ENCODE data around the gene CRB3. TPM values are rescaled to one million over a fixed set of nuclear protein-coding genes. Genes with fewer than 3 reads are reported as not detected.

The CRB3 gene
- total and polyA plus RNA-seq, 2 experiments from 2014 or later, result 11.8 to 44.4 TPM

- Histone ChIP-seq H3F3A (replicated peaks; ENCODE audit: low read depth) (no peaks in the 10 kb centered on the region), H3K4me3 (no peak overlapping the region), H3K4me1 (ENCODE audit: insufficient read depth) (no peaks in the 10 kb centered on the region), H3K27ac (ENCODE audit: low read depth) (no peak overlapping the region), H3K4me2 (no peak overlapping the region), H2AFZ (no peak overlapping the region), H3K9me2 (ENCODE audit: insufficient read depth) (no peaks in the 10 kb centered on the region), H4K20me1 (replicated peaks; ENCODE audit: insufficient read depth) (no peaks in the 10 kb centered on the region; the same call in 1 of the 2 replicates), H3K27me3 (ENCODE audit: insufficient read depth) (no peaks in the 10 kb centered on the region), H3K36me3 (ENCODE audit: insufficient read depth) (no peaks in the 10 kb centered on the region), H3K79me2 (replicated peaks; ENCODE audit: insufficient read depth) (no peaks in the 10 kb centered on the region)
- DNase-seq (ENCODE audit: low spot score), result no peak
- Mint-ChIP-seq H3K9me3 (peaks cover 2% of the 10 kb centered on the region; the same call in 1 of the 3 replicates), H3K36me3 (ENCODE audit: low read depth) (peaks cover 8% of the 10 kb centered on the region), H3K27me3 (ENCODE audit: insufficient read depth, low read depth, poor library complexity) (peaks cover 3% of the 10 kb centered on the region), H3K4me1 (no peaks in the 10 kb centered on the region), H3K4me3 (no peak overlapping the region), H3K27ac (no peak overlapping the region)
- TF ChIP-seq ZNF331 (CRISPR knock-in tag; IDR thresholded peaks at IDR 0.05; ENCODE audit: low read depth) (no peak), NANOG (IDR thresholded peaks at IDR 0.05; ENCODE audit: borderline replicate concordance) (no peak), EZH2phosphoT487 (IDR thresholded peaks at IDR 0.05; ENCODE audit: unreplicated experiment) (no peak), EZH2 (IDR thresholded peaks at IDR 0.05; ENCODE audit: low read depth, unreplicated experiment) (no peak), STAT1 (IDR thresholded peaks at IDR 0.05; ENCODE audit: unreplicated experiment) (no peak), ETS1 (IDR thresholded peaks at IDR 0.05) (no peak), JUNB (IDR thresholded peaks at IDR 0.05; ENCODE audit: unreplicated experiment) (no peak), ZNF114 (CRISPR knock-in tag; IDR thresholded peaks at IDR 0.05) (no peak), POLR2AphosphoS5 (IDR thresholded peaks at IDR 0.05; ENCODE audit: low read depth) (no peak), CTCF (conservative IDR thresholded peaks at IDR 0.05; ENCODE audit: low read depth in 2 of 2) (no peak), CREB1 (CRISPR knock-in tag; IDR thresholded peaks at IDR 0.05; ENCODE audit: low read depth) (no peak)
- TF ChIP-seq, protein P1, sequence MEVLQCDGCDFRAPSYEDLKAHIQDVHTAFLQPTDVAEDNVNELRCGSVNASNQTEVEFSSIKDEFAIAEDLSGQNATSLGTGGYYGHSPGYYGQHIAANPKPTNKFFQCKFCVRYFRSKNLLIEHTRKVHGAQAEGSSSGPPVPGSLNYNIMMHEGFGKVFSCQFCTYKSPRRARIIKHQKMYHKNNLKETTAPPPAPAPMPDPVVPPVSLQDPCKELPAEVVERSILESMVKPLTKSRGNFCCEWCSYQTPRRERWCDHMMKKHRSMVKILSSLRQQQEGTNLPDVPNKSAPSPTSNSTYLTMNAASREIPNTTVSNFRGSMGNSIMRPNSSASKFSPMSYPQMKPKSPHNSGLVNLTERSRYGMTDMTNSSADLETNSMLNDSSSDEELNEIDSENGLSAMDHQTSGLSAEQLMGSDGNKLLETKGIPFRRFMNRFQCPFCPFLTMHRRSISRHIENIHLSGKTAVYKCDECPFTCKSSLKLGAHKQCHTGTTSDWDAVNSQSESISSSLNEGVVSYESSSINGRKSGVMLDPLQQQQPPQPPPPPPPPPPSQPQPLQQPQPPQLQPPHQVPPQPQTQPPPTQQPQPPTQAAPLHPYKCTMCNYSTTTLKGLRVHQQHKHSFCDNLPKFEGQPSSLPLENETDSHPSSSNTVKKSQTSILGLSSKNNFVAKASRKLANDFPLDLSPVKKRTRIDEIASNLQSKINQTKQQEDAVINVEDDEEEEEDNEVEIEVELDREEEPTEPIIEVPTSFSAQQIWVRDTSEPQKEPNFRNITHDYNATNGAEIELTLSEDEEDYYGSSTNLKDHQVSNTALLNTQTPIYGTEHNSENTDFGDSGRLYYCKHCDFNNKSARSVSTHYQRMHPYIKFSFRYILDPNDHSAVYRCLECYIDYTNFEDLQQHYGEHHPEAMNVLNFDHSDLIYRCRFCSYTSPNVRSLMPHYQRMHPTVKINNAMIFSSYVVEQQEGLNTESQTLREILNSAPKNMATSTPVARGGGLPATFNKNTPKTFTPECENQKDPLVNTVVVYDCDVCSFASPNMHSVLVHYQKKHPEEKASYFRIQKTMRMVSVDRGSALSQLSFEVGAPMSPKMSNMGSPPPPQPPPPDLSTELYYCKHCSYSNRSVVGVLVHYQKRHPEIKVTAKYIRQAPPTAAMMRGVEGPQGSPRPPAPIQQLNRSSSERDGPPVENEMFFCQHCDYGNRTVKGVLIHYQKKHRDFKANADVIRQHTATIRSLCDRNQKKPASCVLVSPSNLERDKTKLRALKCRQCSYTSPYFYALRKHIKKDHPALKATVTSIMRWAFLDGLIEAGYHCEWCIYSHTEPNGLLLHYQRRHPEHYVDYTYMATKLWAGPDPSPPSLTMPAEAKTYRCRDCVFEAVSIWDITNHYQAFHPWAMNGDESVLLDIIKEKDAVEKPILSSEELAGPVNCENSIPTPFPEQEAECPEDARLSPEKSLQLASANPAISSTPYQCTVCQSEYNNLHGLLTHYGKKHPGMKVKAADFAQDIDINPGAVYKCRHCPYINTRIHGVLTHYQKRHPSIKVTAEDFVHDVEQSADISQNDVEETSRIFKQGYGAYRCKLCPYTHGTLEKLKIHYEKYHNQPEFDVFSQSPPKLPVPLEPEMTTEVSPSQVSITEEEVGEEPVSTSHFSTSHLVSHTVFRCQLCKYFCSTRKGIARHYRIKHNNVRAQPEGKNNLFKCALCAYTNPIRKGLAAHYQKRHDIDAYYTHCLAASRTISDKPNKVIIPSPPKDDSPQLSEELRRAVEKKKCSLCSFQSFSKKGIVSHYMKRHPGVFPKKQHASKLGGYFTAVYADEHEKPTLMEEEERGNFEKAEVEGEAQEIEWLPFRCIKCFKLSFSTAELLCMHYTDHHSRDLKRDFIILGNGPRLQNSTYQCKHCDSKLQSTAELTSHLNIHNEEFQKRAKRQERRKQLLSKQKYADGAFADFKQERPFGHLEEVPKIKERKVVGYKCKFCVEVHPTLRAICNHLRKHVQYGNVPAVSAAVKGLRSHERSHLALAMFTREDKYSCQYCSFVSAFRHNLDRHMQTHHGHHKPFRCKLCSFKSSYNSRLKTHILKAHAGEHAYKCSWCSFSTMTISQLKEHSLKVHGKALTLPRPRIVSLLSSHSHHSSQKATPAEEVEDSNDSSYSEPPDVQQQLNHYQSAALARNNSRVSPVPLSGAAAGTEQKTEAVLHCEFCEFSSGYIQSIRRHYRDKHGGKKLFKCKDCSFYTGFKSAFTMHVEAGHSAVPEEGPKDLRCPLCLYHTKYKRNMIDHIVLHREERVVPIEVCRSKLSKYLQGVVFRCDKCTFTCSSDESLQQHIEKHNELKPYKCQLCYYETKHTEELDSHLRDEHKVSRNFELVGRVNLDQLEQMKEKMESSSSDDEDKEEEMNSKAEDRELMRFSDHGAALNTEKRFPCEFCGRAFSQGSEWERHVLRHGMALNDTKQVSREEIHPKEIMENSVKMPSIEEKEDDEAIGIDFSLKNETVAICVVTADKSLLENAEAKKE (CRISPR knock-in tag; IDR thresholded peaks at IDR 0.05), result no peak
- TF ChIP-seq, protein P2, sequence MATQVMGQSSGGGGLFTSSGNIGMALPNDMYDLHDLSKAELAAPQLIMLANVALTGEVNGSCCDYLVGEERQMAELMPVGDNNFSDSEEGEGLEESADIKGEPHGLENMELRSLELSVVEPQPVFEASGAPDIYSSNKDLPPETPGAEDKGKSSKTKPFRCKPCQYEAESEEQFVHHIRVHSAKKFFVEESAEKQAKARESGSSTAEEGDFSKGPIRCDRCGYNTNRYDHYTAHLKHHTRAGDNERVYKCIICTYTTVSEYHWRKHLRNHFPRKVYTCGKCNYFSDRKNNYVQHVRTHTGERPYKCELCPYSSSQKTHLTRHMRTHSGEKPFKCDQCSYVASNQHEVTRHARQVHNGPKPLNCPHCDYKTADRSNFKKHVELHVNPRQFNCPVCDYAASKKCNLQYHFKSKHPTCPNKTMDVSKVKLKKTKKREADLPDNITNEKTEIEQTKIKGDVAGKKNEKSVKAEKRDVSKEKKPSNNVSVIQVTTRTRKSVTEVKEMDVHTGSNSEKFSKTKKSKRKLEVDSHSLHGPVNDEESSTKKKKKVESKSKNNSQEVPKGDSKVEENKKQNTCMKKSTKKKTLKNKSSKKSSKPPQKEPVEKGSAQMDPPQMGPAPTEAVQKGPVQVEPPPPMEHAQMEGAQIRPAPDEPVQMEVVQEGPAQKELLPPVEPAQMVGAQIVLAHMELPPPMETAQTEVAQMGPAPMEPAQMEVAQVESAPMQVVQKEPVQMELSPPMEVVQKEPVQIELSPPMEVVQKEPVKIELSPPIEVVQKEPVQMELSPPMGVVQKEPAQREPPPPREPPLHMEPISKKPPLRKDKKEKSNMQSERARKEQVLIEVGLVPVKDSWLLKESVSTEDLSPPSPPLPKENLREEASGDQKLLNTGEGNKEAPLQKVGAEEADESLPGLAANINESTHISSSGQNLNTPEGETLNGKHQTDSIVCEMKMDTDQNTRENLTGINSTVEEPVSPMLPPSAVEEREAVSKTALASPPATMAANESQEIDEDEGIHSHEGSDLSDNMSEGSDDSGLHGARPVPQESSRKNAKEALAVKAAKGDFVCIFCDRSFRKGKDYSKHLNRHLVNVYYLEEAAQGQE (IDR thresholded peaks at IDR 0.05; ENCODE audit: unreplicated experiment), result no peak
- ATAC-seq, result no peak
Observed at GRCh38 chr19:6443986-6444385, 20.1 kb upstream of the CRB3 start.

All from GM23338 (cell line).